ENCODE data around the gene PRMT1. TPM values are rescaled to one million over a fixed set of nuclear protein-coding genes. Genes with fewer than 3 reads are reported as not detected.

Gene PRMT1
- total and polyA plus RNA-seq, 7 experiments from 2014 or later = 73.1 to 169 (median 95.5) TPM

- ATAC-seq (peak; percentile 41), DNase-seq (peak; percentile 81 to 98 (median 90))
- ChIA-PET POLR2A (interaction anchor here (0.5 to 8.5 kb wide), 8 partner anchors 8 to 302 kb away, joined by 3 to 91 read pairs (median 3); partner anchors contain the start of genes ADM5, BCL2L12 and IRF3), CTCF (interaction anchor here (0.6 to 1.5 kb wide), 9 partner anchors 10 to 687 kb away, joined by 3 to 4 read pairs (median 4); partner anchors contain the start of gene RUVBL2)
- intact Hi-C loops (cut with micrococcal nuclease) = loop anchor here (1.0 to 5.0 kb wide), 4 partner anchors 10 to 454 kb away; no protein-coding TSS in a partner anchor
- peaks cover 18 to 23% of the 10 kb centered on the region in 2 donors for H3K4me1 ChIP-seq (ENCODE audit: control insufficient read depth in 2 of 2, insufficient read depth in 2 of 2, low read length in 2 of 2)
- no peaks in the 10 kb centered on the region for H3K9me3 ChIP-seq (ENCODE audit: control insufficient read depth in 2 of 3, low read length in 3 of 3)
- Mint-ChIP-seq H3K27me3 (no peaks in the 10 kb centered on the region), H3K4me1 (peaks cover 15 to 39% (median 31%) of the 10 kb centered on the region in 7 donors), H3K9me3 (peaks cover 0 to 2% (median 0%) of the 10 kb centered on the region in 11 donors), H3K27ac (peak overlapping the region in 6 of 9 donors; percentile 31 to 97 (median 80)), H3K36me3 (peaks cover 0 to 19% (median 6%) of the 10 kb centered on the region in 5 donors), H3K4me3 (peak overlapping the region in 4 of 10 donors; percentile 12 to 47 (median 33))
- H3K36me3 ChIP-seq (ENCODE audit: control insufficient read depth in 2 of 3, insufficient read depth in 3 of 3, low read length in 3 of 3) = peaks cover 3 to 47% (median 8%) of the 10 kb centered on the region in 3 experiments
- H3K27me3 ChIP-seq (ENCODE audit: control insufficient read depth in 2 of 2, insufficient read depth in 2 of 2, low read length in 2 of 2) = no peaks in the 10 kb centered on the region
- peak overlapping the region; percentile 71 for H3K27ac ChIP-seq (ENCODE audit: low read depth, low read length)
- no peak overlapping the region for H3K4me3 ChIP-seq (ENCODE audit: low read length)
Measured at GRCh38 chr19:49680421-49681351, 3.6 kb downstream of the PRMT1 start.

GRCh38 chr19:49681830-49682229 lies 4.8 kb downstream of the PRMT1 start:
- POLR2A ChIA-PET = no interaction called here
- DNase-seq (no peak), ATAC-seq (no peak)
- intact Hi-C loops (cut with micrococcal nuclease) = loop anchor here in 1 of 2 donors (5.0 kb wide), 1 partner anchor 290 kb away; no protein-coding TSS in a partner anchor
- Histone ChIP-seq H3K4me3 (ENCODE audit: low read length) (no peak overlapping the region), H3K27me3 (ENCODE audit: control insufficient read depth in 2 of 2, insufficient read depth in 2 of 2, low read length in 2 of 2) (no peaks in the 10 kb centered on the region), H3K9me3 (ENCODE audit: control insufficient read depth in 2 of 3, low read length in 3 of 3) (no peaks in the 10 kb centered on the region), H3K27ac (ENCODE audit: low read depth, low read length) (no peak overlapping the region), H3K36me3 (ENCODE audit: control insufficient read depth in 2 of 3, insufficient read depth in 3 of 3, low read length in 3 of 3) (peaks cover 3 to 56% (median 8%) of the 10 kb centered on the region in 3 experiments), H3K4me1 (ENCODE audit: control insufficient read depth in 2 of 2, insufficient read depth in 2 of 2, low read length in 2 of 2) (peaks cover 17 to 18% of the 10 kb centered on the region in 2 donors)
- CTCF ChIA-PET = interaction anchor here (0.9 to 1.2 kb wide), 2 partner anchors 176 to 688 kb away, joined by 3 to 4 read pairs; partner anchors contain the start of gene RUVBL2
- H3K27me3 Mint-ChIP-seq = no peaks in the 10 kb centered on the region
- peaks cover 0 to 2% (median 0%) of the 10 kb centered on the region in 11 donors for H3K9me3 Mint-ChIP-seq
- H3K4me3 Mint-ChIP-seq = no peak overlapping the region
- H3K4me1 Mint-ChIP-seq = peaks cover 15 to 29% (median 22%) of the 10 kb centered on the region in 7 donors
- H3K27ac Mint-ChIP-seq = no peak overlapping the region
- peaks cover 0 to 21% (median 6%) of the 10 kb centered on the region in 5 donors for H3K36me3 Mint-ChIP-seq

GRCh38 chr19:49682274-49682673 lies 5.2 kb downstream of the PRMT1 start:
- no peak for DNase-seq
- H3K4me1 Mint-ChIP-seq = peaks cover 15 to 31% (median 22%) of the 10 kb centered on the region in 7 donors
- ChIA-PET POLR2A (interaction anchor here (0.6 kb wide), 1 partner anchor 194 kb away, joined by 3 read pairs; no protein-coding TSS in a partner anchor), CTCF (interaction anchor here (0.6 kb wide), 1 partner anchor 21 kb away, joined by 3 read pairs; no protein-coding TSS in a partner anchor)
- H3K36me3 Mint-ChIP-seq = peaks cover 0 to 21% (median 6%) of the 10 kb centered on the region in 5 donors
- peak overlapping the region in 2 of 9 donors; percentile 36 to 43 for H3K27ac Mint-ChIP-seq
- H3K9me3 ChIP-seq (ENCODE audit: control insufficient read depth in 2 of 3, low read length in 3 of 3) = no peaks in the 10 kb centered on the region
- intact Hi-C loops (cut with micrococcal nuclease) = loop anchor here in 1 of 2 donors (5.0 kb wide), 1 partner anchor 290 kb away; no protein-coding TSS in a partner anchor
- no peak overlapping the region for H3K4me3 ChIP-seq (ENCODE audit: low read length)
- no peak overlapping the region for H3K27ac ChIP-seq (ENCODE audit: low read depth, low read length)
- H3K9me3 Mint-ChIP-seq = peaks cover 0 to 2% (median 0%) of the 10 kb centered on the region in 11 donors
- peaks cover 17 to 18% of the 10 kb centered on the region in 2 donors for H3K4me1 ChIP-seq (ENCODE audit: control insufficient read depth in 2 of 2, insufficient read depth in 2 of 2, low read length in 2 of 2)
- H3K27me3 Mint-ChIP-seq = no peaks in the 10 kb centered on the region
- H3K36me3 ChIP-seq (ENCODE audit: control insufficient read depth in 2 of 3, insufficient read depth in 3 of 3, low read length in 3 of 3) = peaks cover 3 to 57% (median 8%) of the 10 kb centered on the region in 3 experiments
- H3K27me3 ChIP-seq (ENCODE audit: control insufficient read depth in 2 of 2, insufficient read depth in 2 of 2, low read length in 2 of 2) = no peaks in the 10 kb centered on the region
- no peak overlapping the region for H3K4me3 Mint-ChIP-seq
- no peak for ATAC-seq

GRCh38 chr19:49683814-49684250 lies 6.8 kb downstream of the PRMT1 start:
- no peaks in the 10 kb centered on the region for H3K27me3 Mint-ChIP-seq
- ChIA-PET POLR2A (interaction anchor here (1.4 kb wide), 1 partner anchor 181 kb away, joined by 3 read pairs; no protein-coding TSS in a partner anchor), CTCF (no interaction called here)
- H3K4me1 Mint-ChIP-seq = peaks cover 4 to 28% (median 18%) of the 10 kb centered on the region in 7 donors
- H3K4me1 ChIP-seq (ENCODE audit: control insufficient read depth in 2 of 2, insufficient read depth in 2 of 2, low read length in 2 of 2) = peaks cover 10% of the 10 kb centered on the region in 2 donors
- H3K4me3 Mint-ChIP-seq = no peak overlapping the region
- DNase-seq (no peak), ATAC-seq (no peak)
- H3K4me3 ChIP-seq (ENCODE audit: low read length) = no peak overlapping the region
- no peaks in the 10 kb centered on the region for H3K9me3 ChIP-seq (ENCODE audit: control insufficient read depth in 2 of 3, low read length in 3 of 3)
- intact Hi-C loops (cut with micrococcal nuclease) = loop anchor here in 1 of 2 donors (5.0 kb wide), 1 partner anchor 292 kb away; no protein-coding TSS in a partner anchor
- peaks cover 3 to 65% (median 8%) of the 10 kb centered on the region in 3 experiments for H3K36me3 ChIP-seq (ENCODE audit: control insufficient read depth in 2 of 3, insufficient read depth in 3 of 3, low read length in 3 of 3)
- peaks cover 0 to 2% (median 0%) of the 10 kb centered on the region in 11 donors for H3K9me3 Mint-ChIP-seq
- peaks cover 0 to 21% (median 6%) of the 10 kb centered on the region in 5 donors for H3K36me3 Mint-ChIP-seq
- no peak overlapping the region for H3K27ac ChIP-seq (ENCODE audit: low read depth, low read length)
- no peak overlapping the region for H3K27ac Mint-ChIP-seq
- no peaks in the 10 kb centered on the region for H3K27me3 ChIP-seq (ENCODE audit: control insufficient read depth in 2 of 2, insufficient read depth in 2 of 2, low read length in 2 of 2)

GRCh38 chr19:49684251-49684982 lies 7.3 kb downstream of the PRMT1 start:
- peaks cover 4 to 29% (median 17%) of the 10 kb centered on the region in 7 donors for H3K4me1 Mint-ChIP-seq
- ChIA-PET POLR2A (interaction anchor here (1.4 kb wide), 1 partner anchor 181 kb away, joined by 3 read pairs; no protein-coding TSS in a partner anchor), CTCF (interaction anchor here (0.5 to 1.3 kb wide), 2 partner anchors 179 to 235 kb away, joined by 3 to 4 read pairs; no protein-coding TSS in a partner anchor)
- DNase-seq (no peak), ATAC-seq (no peak)
- intact Hi-C loops (cut with micrococcal nuclease) = loop anchor here in 1 of 2 donors (5.0 kb wide), 1 partner anchor 292 kb away; no protein-coding TSS in a partner anchor
- peaks cover 0 to 2% (median 0%) of the 10 kb centered on the region in 11 donors for H3K9me3 Mint-ChIP-seq
- no peak overlapping the region for H3K27ac Mint-ChIP-seq
- no peaks in the 10 kb centered on the region for H3K27me3 ChIP-seq (ENCODE audit: control insufficient read depth in 2 of 2, insufficient read depth in 2 of 2, low read length in 2 of 2)
- no peaks in the 10 kb centered on the region for H3K27me3 Mint-ChIP-seq
- peaks cover 10% of the 10 kb centered on the region in 2 donors for H3K4me1 ChIP-seq (ENCODE audit: control insufficient read depth in 2 of 2, insufficient read depth in 2 of 2, low read length in 2 of 2)
- H3K4me3 ChIP-seq (ENCODE audit: low read length) = no peak overlapping the region
- H3K36me3 Mint-ChIP-seq = peaks cover 0 to 21% (median 6%) of the 10 kb centered on the region in 5 donors
- no peaks in the 10 kb centered on the region for H3K9me3 ChIP-seq (ENCODE audit: control insufficient read depth in 2 of 3, low read length in 3 of 3)
- H3K36me3 ChIP-seq (ENCODE audit: control insufficient read depth in 2 of 3, insufficient read depth in 3 of 3, low read length in 3 of 3) = peaks cover 3 to 65% (median 8%) of the 10 kb centered on the region in 3 experiments
- no peak overlapping the region for H3K4me3 Mint-ChIP-seq
- no peak overlapping the region for H3K27ac ChIP-seq (ENCODE audit: low read depth, low read length)

Data from naive thymus-derived CD4-positive, alpha-beta T cell (primary cell).